ENCODE data around the gene FHOD3.
A peak's percentile ranks its signal among the peaks of the same experiment; 100 is the strongest.

FHOD3 gene

GRCh38 chr18:36634573-36635216, 337.2 kb downstream of the FHOD3 start:
- Histone ChIP-seq H3K27me3 (ENCODE audit: control insufficient read depth, insufficient read depth, low read length) (no peaks in the 10 kb centered on the region), H3K9ac (ENCODE audit: low read length) (no peak overlapping the region), H3K4me3 (ENCODE audit: low read length) (peak overlapping the region; percentile 7), H3K36me3 (ENCODE audit: control insufficient read depth, low read depth, low read length) (no peaks in the 10 kb centered on the region), H3K4me1 (ENCODE audit: control insufficient read depth, low read depth, low read length) (peaks cover 19% of the 10 kb centered on the region), H3K9me3 (ENCODE audit: control insufficient read depth, low read depth, low read length) (no peaks in the 10 kb centered on the region), H3K27ac (ENCODE audit: low read length) (no peak overlapping the region)

GRCh38 chr18:36635414-36636096, 338.0 kb downstream of the FHOD3 start:
- Histone ChIP-seq H3K9ac (ENCODE audit: low read length) (no peak overlapping the region), H3K27ac (ENCODE audit: low read length) (no peak overlapping the region), H3K9me3 (ENCODE audit: control insufficient read depth, low read depth, low read length) (no peaks in the 10 kb centered on the region), H3K27me3 (ENCODE audit: control insufficient read depth, insufficient read depth, low read length) (no peaks in the 10 kb centered on the region), H3K4me1 (ENCODE audit: control insufficient read depth, low read depth, low read length) (peaks cover 19% of the 10 kb centered on the region), H3K4me3 (ENCODE audit: low read length) (no peak overlapping the region), H3K36me3 (ENCODE audit: control insufficient read depth, low read depth, low read length) (no peaks in the 10 kb centered on the region)

GRCh38 chr18:36636237-36636817, 338.8 kb downstream of the FHOD3 start:
- Histone ChIP-seq H3K27me3 (ENCODE audit: control insufficient read depth, insufficient read depth, low read length) (no peaks in the 10 kb centered on the region), H3K9ac (ENCODE audit: low read length) (no peak overlapping the region), H3K36me3 (ENCODE audit: control insufficient read depth, low read depth, low read length) (no peaks in the 10 kb centered on the region), H3K4me3 (ENCODE audit: low read length) (no peak overlapping the region), H3K27ac (ENCODE audit: low read length) (no peak overlapping the region), H3K4me1 (ENCODE audit: control insufficient read depth, low read depth, low read length) (peaks cover 19% of the 10 kb centered on the region), H3K9me3 (ENCODE audit: control insufficient read depth, low read depth, low read length) (no peaks in the 10 kb centered on the region)

- no peaks in the 10 kb centered on the region for H3K9me3 ChIP-seq (ENCODE audit: control insufficient read depth, low read depth, low read length)
Observed at GRCh38 chr18:36638224-36638623, 340.7 kb downstream of the FHOD3 start.

GRCh38 chr18:36640021-36640952, 342.8 kb downstream of the FHOD3 start:
- Histone ChIP-seq H3K4me1 (ENCODE audit: control insufficient read depth, low read depth, low read length) (peaks cover 10% of the 10 kb centered on the region), H3K9ac (ENCODE audit: low read length) (no peak overlapping the region), H3K36me3 (ENCODE audit: control insufficient read depth, low read depth, low read length) (no peaks in the 10 kb centered on the region), H3K9me3 (ENCODE audit: control insufficient read depth, low read depth, low read length) (no peaks in the 10 kb centered on the region), H3K27me3 (ENCODE audit: control insufficient read depth, insufficient read depth, low read length) (no peaks in the 10 kb centered on the region), H3K27ac (ENCODE audit: low read length) (no peak overlapping the region), H3K4me3 (ENCODE audit: low read length) (no peak overlapping the region)

More at GRCh38 chr18:36638224-36638623, 340.7 kb downstream of the FHOD3 start:
- H3K27ac ChIP-seq (ENCODE audit: low read length): no peak overlapping the region
- peaks cover 19% of the 10 kb centered on the region for H3K4me1 ChIP-seq (ENCODE audit: control insufficient read depth, low read depth, low read length)
- no peak overlapping the region for H3K9ac ChIP-seq (ENCODE audit: low read length)
- H3K27me3 ChIP-seq (ENCODE audit: control insufficient read depth, insufficient read depth, low read length): no peaks in the 10 kb centered on the region
- H3K36me3 ChIP-seq (ENCODE audit: control insufficient read depth, low read depth, low read length): no peaks in the 10 kb centered on the region
- no peak overlapping the region for H3K4me3 ChIP-seq (ENCODE audit: low read length)

- Histone ChIP-seq H3K9me3 (ENCODE audit: control insufficient read depth, low read depth, low read length) (no peaks in the 10 kb centered on the region), H3K4me3 (ENCODE audit: low read length) (no peak overlapping the region), H3K36me3 (ENCODE audit: control insufficient read depth, low read depth, low read length) (no peaks in the 10 kb centered on the region), H3K27ac (ENCODE audit: low read length) (no peak overlapping the region), H3K9ac (ENCODE audit: low read length) (no peak overlapping the region), H3K27me3 (ENCODE audit: control insufficient read depth, insufficient read depth, low read length) (no peaks in the 10 kb centered on the region), H3K4me1 (ENCODE audit: control insufficient read depth, low read depth, low read length) (peaks cover 6% of the 10 kb centered on the region)
Observed at GRCh38 chr18:36643061-36643460, 345.5 kb downstream of the FHOD3 start.

- no peaks in the 10 kb centered on the region for H3K9me3 ChIP-seq (ENCODE audit: control insufficient read depth, low read depth, low read length)
- H3K4me1 ChIP-seq (ENCODE audit: control insufficient read depth, low read depth, low read length): peaks cover 6% of the 10 kb centered on the region
- no peak overlapping the region for H3K4me3 ChIP-seq (ENCODE audit: low read length)
- H3K27me3 ChIP-seq (ENCODE audit: control insufficient read depth, insufficient read depth, low read length): no peaks in the 10 kb centered on the region
- no peak overlapping the region for H3K27ac ChIP-seq (ENCODE audit: low read length)
- H3K36me3 ChIP-seq (ENCODE audit: control insufficient read depth, low read depth, low read length): no peaks in the 10 kb centered on the region
- no peak overlapping the region for H3K9ac ChIP-seq (ENCODE audit: low read length)
Observed at GRCh38 chr18:36648803-36649202, 351.3 kb downstream of the FHOD3 start.

GRCh38 chr18:36649205-36649604, 351.7 kb downstream of the FHOD3 start:
- Histone ChIP-seq H3K27me3 (ENCODE audit: control insufficient read depth, insufficient read depth, low read length) (no peaks in the 10 kb centered on the region), H3K4me1 (ENCODE audit: control insufficient read depth, low read depth, low read length) (peaks cover 4% of the 10 kb centered on the region), H3K36me3 (ENCODE audit: control insufficient read depth, low read depth, low read length) (no peaks in the 10 kb centered on the region), H3K9ac (ENCODE audit: low read length) (no peak overlapping the region), H3K9me3 (ENCODE audit: control insufficient read depth, low read depth, low read length) (no peaks in the 10 kb centered on the region), H3K27ac (ENCODE audit: low read length) (no peak overlapping the region), H3K4me3 (ENCODE audit: low read length) (no peak overlapping the region)

GRCh38 chr18:36650266-36650665, 352.8 kb downstream of the FHOD3 start:
- no peaks in the 10 kb centered on the region for H3K27me3 ChIP-seq (ENCODE audit: control insufficient read depth, insufficient read depth, low read length)
- H3K9ac ChIP-seq (ENCODE audit: low read length): no peak overlapping the region
- no peaks in the 10 kb centered on the region for H3K4me1 ChIP-seq (ENCODE audit: control insufficient read depth, low read depth, low read length)
- no peaks in the 10 kb centered on the region for H3K9me3 ChIP-seq (ENCODE audit: control insufficient read depth, low read depth, low read length)
- no peaks in the 10 kb centered on the region for H3K36me3 ChIP-seq (ENCODE audit: control insufficient read depth, low read depth, low read length)
- H3K4me3 ChIP-seq (ENCODE audit: low read length): no peak overlapping the region
- H3K27ac ChIP-seq (ENCODE audit: low read length): no peak overlapping the region

GRCh38 chr18:36650906-36651305, 353.4 kb downstream of the FHOD3 start:
- no peaks in the 10 kb centered on the region for H3K4me1 ChIP-seq (ENCODE audit: control insufficient read depth, low read depth, low read length)
- H3K36me3 ChIP-seq (ENCODE audit: control insufficient read depth, low read depth, low read length): no peaks in the 10 kb centered on the region
- H3K9me3 ChIP-seq (ENCODE audit: control insufficient read depth, low read depth, low read length): no peaks in the 10 kb centered on the region
- no peaks in the 10 kb centered on the region for H3K27me3 ChIP-seq (ENCODE audit: control insufficient read depth, insufficient read depth, low read length)
- no peak overlapping the region for H3K27ac ChIP-seq (ENCODE audit: low read length)
- H3K4me3 ChIP-seq (ENCODE audit: low read length): no peak overlapping the region
- H3K9ac ChIP-seq (ENCODE audit: low read length): no peak overlapping the region

- H3K9ac ChIP-seq (ENCODE audit: low read length): no peak overlapping the region
- H3K9me3 ChIP-seq (ENCODE audit: control insufficient read depth, low read depth, low read length): no peaks in the 10 kb centered on the region
- no peaks in the 10 kb centered on the region for H3K36me3 ChIP-seq (ENCODE audit: control insufficient read depth, low read depth, low read length)
- no peaks in the 10 kb centered on the region for H3K4me1 ChIP-seq (ENCODE audit: control insufficient read depth, low read depth, low read length)
- no peak overlapping the region for H3K27ac ChIP-seq (ENCODE audit: low read length)
- no peaks in the 10 kb centered on the region for H3K27me3 ChIP-seq (ENCODE audit: control insufficient read depth, insufficient read depth, low read length)
- no peak overlapping the region for H3K4me3 ChIP-seq (ENCODE audit: low read length)
Observed at GRCh38 chr18:36652503-36652902, 355.0 kb downstream of the FHOD3 start.

All from iPS-18a (cell line).